ENCODE measurements around the gene ABCC6.

ABCC6 gene

DNA sequence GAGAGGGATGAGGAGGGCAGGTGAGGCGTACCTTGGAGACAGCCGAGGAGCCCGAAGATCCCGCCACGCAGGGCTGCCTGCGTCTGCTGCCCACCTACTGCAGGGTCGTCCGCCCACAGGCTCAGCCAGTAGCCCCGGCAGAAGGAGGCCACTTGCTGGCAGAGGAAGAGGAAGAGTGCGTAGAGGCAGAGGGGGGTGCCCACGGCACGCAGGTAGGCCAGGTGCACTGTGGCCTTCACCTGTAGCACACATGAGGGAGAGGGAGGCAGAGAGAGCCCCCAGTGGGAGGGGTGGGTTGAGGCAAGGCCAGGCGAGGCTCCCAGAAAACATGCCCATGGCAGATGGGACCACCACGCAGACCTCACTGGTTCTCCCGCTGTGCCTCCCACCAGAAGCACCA lies 53.7 kb downstream of the ABCC6 start:
- Histone ChIP-seq H3K27ac (ENCODE audit: insufficient read depth in 1 of 2, low read depth in 1 of 2, low read length in 2 of 2, poor library complexity in 1 of 2, severe bottlenecking in 2 of 2) (no peak overlapping the region), H3K9me3 (ENCODE audit: control extremely low read depth in 1 of 5, control insufficient read depth in 4 of 5, insufficient read depth in 2 of 5, low read depth in 1 of 5, low read length in 4 of 5) (no peaks in the 10 kb centered on the region), H3K4me3 (ENCODE audit: control insufficient read depth in 1 of 7, extremely low read depth in 1 of 7, insufficient read depth in 4 of 7, low read depth in 2 of 7, low read length in 6 of 7) (no peak overlapping the region), H3K27me3 (replicated peaks in 2 of 5; ENCODE audit: control insufficient read depth in 4 of 5, insufficient read depth in 5 of 5, low read length in 4 of 5) (no peaks in the 10 kb centered on the region), H3K36me3 (ENCODE audit: control insufficient read depth in 4 of 4, insufficient read depth in 4 of 4, low read length in 3 of 4) (peaks cover 0 to 3% (median 0%) of the 10 kb centered on the region in 4 experiments), H3K4me1 (ENCODE audit: control extremely low read depth in 1 of 4, control insufficient read depth in 4 of 4, insufficient read depth in 4 of 4, low read length in 3 of 4) (no peaks in the 10 kb centered on the region)
- ChIA-PET POLR2A (no interaction called here), CTCF (no interaction called here)
- no peak for DNase-seq
- 97% methylated on average over 13 of the region's 15 CpGs for WGBS (ENCODE audit: insufficient coverage)

DNA sequence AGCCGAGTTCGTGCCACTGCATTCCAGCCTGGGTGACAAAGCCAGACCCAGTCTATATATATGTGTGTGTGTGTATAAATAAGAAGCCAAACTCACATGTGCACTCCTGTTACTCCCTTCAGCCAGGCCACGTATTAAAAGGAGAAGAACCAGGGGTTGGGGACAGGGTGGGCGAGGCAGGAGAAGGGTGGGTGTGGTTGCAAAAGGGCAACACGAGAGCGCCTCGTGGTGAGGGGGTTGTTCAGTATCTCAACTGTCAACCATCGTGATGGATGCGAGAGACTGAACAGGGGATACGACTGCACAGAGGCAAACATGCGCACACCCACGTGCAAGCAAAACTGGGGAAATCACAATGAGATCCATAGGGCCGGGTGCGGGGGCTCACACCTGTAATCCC lies 54.9 kb downstream of the ABCC6 start:
- Histone ChIP-seq H3K4me3 (ENCODE audit: control insufficient read depth in 1 of 7, extremely low read depth in 1 of 7, insufficient read depth in 4 of 7, low read depth in 2 of 7, low read length in 6 of 7) (no peak overlapping the region), H3K27ac (ENCODE audit: insufficient read depth in 1 of 2, low read depth in 1 of 2, low read length in 2 of 2, poor library complexity in 1 of 2, severe bottlenecking in 2 of 2) (no peak overlapping the region), H3K27me3 (replicated peaks in 2 of 5; ENCODE audit: control insufficient read depth in 4 of 5, insufficient read depth in 5 of 5, low read length in 4 of 5) (no peaks in the 10 kb centered on the region), H3K4me1 (ENCODE audit: control extremely low read depth in 1 of 4, control insufficient read depth in 4 of 4, insufficient read depth in 4 of 4, low read length in 3 of 4) (no peaks in the 10 kb centered on the region), H3K36me3 (ENCODE audit: control insufficient read depth in 4 of 4, insufficient read depth in 4 of 4, low read length in 3 of 4) (peaks cover 0 to 9% (median 0%) of the 10 kb centered on the region in 4 experiments), H3K9me3 (ENCODE audit: control extremely low read depth in 1 of 5, control insufficient read depth in 4 of 5, insufficient read depth in 2 of 5, low read depth in 1 of 5, low read length in 4 of 5) (peaks cover 0 to 5% (median 0%) of the 10 kb centered on the region in 5 experiments)
- CTCF ChIA-PET = no interaction called here
- DNase-seq = no peak
- POLR2A ChIA-PET = no interaction called here
- WGBS (ENCODE audit: insufficient coverage) = 95% methylated on average over 13 of the region's 14 CpGs

DNA sequence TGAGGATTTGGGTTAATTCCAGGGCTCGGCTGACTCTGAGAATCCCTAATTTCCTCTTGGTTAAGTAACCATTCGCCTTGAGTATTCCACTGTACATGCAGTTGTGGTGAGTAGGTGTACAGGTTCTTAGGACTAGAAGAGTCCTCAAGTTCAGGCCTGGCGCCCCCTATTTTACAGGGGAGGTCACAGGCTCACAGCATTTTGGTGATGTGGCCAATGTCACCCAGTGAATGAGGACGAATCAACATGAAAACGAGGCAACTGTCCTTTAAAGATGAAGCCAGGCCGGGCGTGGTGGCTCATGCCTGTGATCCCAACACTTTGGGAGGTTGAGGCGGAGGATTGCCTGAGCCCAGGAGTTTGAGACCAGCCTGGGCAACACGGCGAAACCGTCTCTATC lies 55.4 kb downstream of the ABCC6 start:
- H3K4me3 ChIP-seq (ENCODE audit: control insufficient read depth in 1 of 7, extremely low read depth in 1 of 7, insufficient read depth in 4 of 7, low read depth in 2 of 7, low read length in 6 of 7) = no peak overlapping the region

DNA sequence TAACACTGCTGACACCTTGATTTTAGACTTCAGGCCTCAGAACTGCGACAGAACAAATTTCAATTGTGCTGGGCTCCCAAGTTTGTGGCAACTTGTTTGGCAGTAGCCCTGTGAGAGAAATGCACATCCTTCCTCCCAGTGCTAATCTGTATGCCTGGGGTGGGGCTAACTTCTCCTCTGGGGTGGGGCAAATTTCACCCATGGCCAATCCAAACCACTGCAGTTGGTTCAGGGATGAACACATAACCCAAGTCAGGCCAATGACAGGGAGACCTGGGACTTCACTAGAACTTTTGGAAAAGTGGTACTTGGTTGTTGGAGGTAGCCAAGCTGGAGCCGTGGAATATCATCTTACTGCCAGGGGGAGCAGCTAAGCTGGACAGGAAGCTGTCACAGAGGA lies 56.3 kb downstream of the ABCC6 start:
- DNase-seq = no peak
- ChIA-PET POLR2A (no interaction called here), CTCF (interaction anchor here (1.0 to 1.1 kb wide), 2 partner anchors 8 to 11 kb away, joined by 3 read pairs; no protein-coding TSS in a partner anchor)
- 50% methylated on average over 2 of the region's 2 CpGs for WGBS (ENCODE audit: insufficient coverage)
- no peaks in the 10 kb centered on the region for H3K27me3 ChIP-seq (replicated peaks in 2 of 5; ENCODE audit: control insufficient read depth in 4 of 5, insufficient read depth in 5 of 5, low read length in 4 of 5)
- H3K36me3 ChIP-seq (ENCODE audit: control insufficient read depth in 4 of 4, insufficient read depth in 4 of 4, low read length in 3 of 4) = peaks cover 0 to 18% (median under 1%) of the 10 kb centered on the region in 4 experiments
- H3K9me3 ChIP-seq (ENCODE audit: control extremely low read depth in 1 of 5, control insufficient read depth in 4 of 5, insufficient read depth in 2 of 5, low read depth in 1 of 5, low read length in 4 of 5) = peaks cover 0 to 8% (median 0%) of the 10 kb centered on the region in 5 experiments
- no peak overlapping the region for H3K4me3 ChIP-seq (ENCODE audit: control insufficient read depth in 1 of 7, extremely low read depth in 1 of 7, insufficient read depth in 4 of 7, low read depth in 2 of 7, low read length in 6 of 7)
- no peak overlapping the region for H3K27ac ChIP-seq (ENCODE audit: insufficient read depth in 1 of 2, low read depth in 1 of 2, low read length in 2 of 2, poor library complexity in 1 of 2, severe bottlenecking in 2 of 2)
- H3K4me1 ChIP-seq (ENCODE audit: control extremely low read depth in 1 of 4, control insufficient read depth in 4 of 4, insufficient read depth in 4 of 4, low read length in 3 of 4) = no peaks in the 10 kb centered on the region

More for the DNA sequence above, 55.4 kb downstream of the ABCC6 start:
- Histone ChIP-seq H3K4me1 (ENCODE audit: control extremely low read depth in 1 of 4, control insufficient read depth in 4 of 4, insufficient read depth in 4 of 4, low read length in 3 of 4) (no peaks in the 10 kb centered on the region), H3K36me3 (ENCODE audit: control insufficient read depth in 4 of 4, insufficient read depth in 4 of 4, low read length in 3 of 4) (peaks cover 0 to 11% (median 0%) of the 10 kb centered on the region in 4 experiments), H3K9me3 (ENCODE audit: control extremely low read depth in 1 of 5, control insufficient read depth in 4 of 5, insufficient read depth in 2 of 5, low read depth in 1 of 5, low read length in 4 of 5) (peaks cover 0 to 5% (median 0%) of the 10 kb centered on the region in 5 experiments), H3K27ac (ENCODE audit: insufficient read depth in 1 of 2, low read depth in 1 of 2, low read length in 2 of 2, poor library complexity in 1 of 2, severe bottlenecking in 2 of 2) (no peak overlapping the region), H3K27me3 (replicated peaks in 2 of 5; ENCODE audit: control insufficient read depth in 4 of 5, insufficient read depth in 5 of 5, low read length in 4 of 5) (no peaks in the 10 kb centered on the region)
- DNase-seq = no peak
- ChIA-PET CTCF (no interaction called here), POLR2A (interaction anchor here (0.6 kb wide), 1 partner anchor 33 kb away, joined by 5 read pairs; no protein-coding TSS in a partner anchor)
- WGBS (ENCODE audit: insufficient coverage) = 94% methylated on average over 10 of the region's 11 CpGs

DNA sequence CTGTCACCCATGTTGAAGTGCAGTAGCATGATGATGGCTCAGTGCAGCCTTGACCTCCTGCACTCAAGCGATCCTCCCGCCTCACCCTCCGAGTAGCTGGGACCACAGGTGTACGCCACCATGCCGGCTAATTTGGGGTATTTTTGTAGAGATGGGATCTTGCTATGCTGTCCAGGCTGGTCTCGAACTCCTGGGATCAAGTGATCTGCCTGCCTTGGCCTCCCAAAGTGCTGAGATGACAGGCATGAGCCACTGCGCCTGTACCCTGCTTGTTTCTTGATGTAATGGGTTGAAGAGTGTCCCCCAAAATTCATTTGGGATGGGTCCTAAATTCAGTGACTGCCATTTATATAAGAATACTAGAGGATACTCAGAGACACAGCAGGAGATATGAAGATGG lies 57.2 kb downstream of the ABCC6 start:
- CTCF ChIA-PET = no interaction called here
- POLR2A ChIA-PET = no interaction called here
- DNase-seq = no peak
- Histone ChIP-seq H3K4me1 (ENCODE audit: control extremely low read depth in 1 of 4, control insufficient read depth in 4 of 4, insufficient read depth in 4 of 4, low read length in 3 of 4) (no peaks in the 10 kb centered on the region), H3K4me3 (ENCODE audit: control insufficient read depth in 1 of 7, extremely low read depth in 1 of 7, insufficient read depth in 4 of 7, low read depth in 2 of 7, low read length in 6 of 7) (no peak overlapping the region), H3K9me3 (ENCODE audit: control extremely low read depth in 1 of 5, control insufficient read depth in 4 of 5, insufficient read depth in 2 of 5, low read depth in 1 of 5, low read length in 4 of 5) (peaks cover 0 to 14% (median 2%) of the 10 kb centered on the region in 5 experiments), H3K27ac (ENCODE audit: insufficient read depth in 1 of 2, low read depth in 1 of 2, low read length in 2 of 2, poor library complexity in 1 of 2, severe bottlenecking in 2 of 2) (no peak overlapping the region), H3K27me3 (replicated peaks in 2 of 5; ENCODE audit: control insufficient read depth in 4 of 5, insufficient read depth in 5 of 5, low read length in 4 of 5) (no peaks in the 10 kb centered on the region), H3K36me3 (ENCODE audit: control insufficient read depth in 4 of 4, insufficient read depth in 4 of 4, low read length in 3 of 4) (peaks cover 0 to 20% (median under 1%) of the 10 kb centered on the region in 4 experiments)
- WGBS (ENCODE audit: insufficient coverage) = 71% methylated on average over 4 of the region's 7 CpGs

DNA sequence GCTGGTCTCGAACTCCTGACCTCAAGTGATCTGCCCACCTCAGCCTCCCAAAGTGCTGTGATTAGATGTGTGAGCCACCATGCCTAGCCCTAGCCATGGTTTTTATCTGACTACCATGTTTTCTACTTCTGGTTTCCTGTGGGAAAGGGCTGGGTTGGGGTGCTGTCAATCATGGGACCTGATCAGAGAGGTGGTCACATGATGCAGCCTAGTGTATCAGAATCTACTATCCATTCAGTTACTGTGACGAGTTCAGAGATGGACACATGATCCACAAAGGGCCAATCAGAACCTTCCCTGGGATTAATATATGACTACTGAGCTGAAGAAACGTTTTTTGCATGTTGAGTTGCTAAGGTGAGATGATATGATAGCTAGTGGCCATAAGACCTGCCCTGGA lies 59.1 kb downstream of the ABCC6 start:
- Histone ChIP-seq H3K27ac (ENCODE audit: insufficient read depth in 1 of 2, low read depth in 1 of 2, low read length in 2 of 2, poor library complexity in 1 of 2, severe bottlenecking in 2 of 2) (no peak overlapping the region), H3K9me3 (ENCODE audit: control extremely low read depth in 1 of 5, control insufficient read depth in 4 of 5, insufficient read depth in 2 of 5, low read depth in 1 of 5, low read length in 4 of 5) (peaks cover 0 to 25% (median 10%) of the 10 kb centered on the region in 5 experiments), H3K27me3 (replicated peaks in 2 of 5; ENCODE audit: control insufficient read depth in 4 of 5, insufficient read depth in 5 of 5, low read length in 4 of 5) (no peaks in the 10 kb centered on the region), H3K4me3 (ENCODE audit: control insufficient read depth in 1 of 7, extremely low read depth in 1 of 7, insufficient read depth in 4 of 7, low read depth in 2 of 7, low read length in 6 of 7) (no peak overlapping the region), H3K36me3 (ENCODE audit: control insufficient read depth in 4 of 4, insufficient read depth in 4 of 4, low read length in 3 of 4) (peaks cover 0 to 25% (median under 1%) of the 10 kb centered on the region in 4 experiments), H3K4me1 (ENCODE audit: control extremely low read depth in 1 of 4, control insufficient read depth in 4 of 4, insufficient read depth in 4 of 4, low read length in 3 of 4) (no peaks in the 10 kb centered on the region)
- 96% methylated on average over 3 of the region's 3 CpGs for WGBS (ENCODE audit: insufficient coverage)
- CTCF ChIA-PET = interaction anchor here (0.7 to 1.0 kb wide), 2 partner anchors 11 to 212 kb away, joined by 3 to 4 read pairs; no protein-coding TSS in a partner anchor
- POLR2A ChIA-PET = no interaction called here
- peak in 2 of 3 donors; percentile 30 to 46 for DNase-seq

DNA sequence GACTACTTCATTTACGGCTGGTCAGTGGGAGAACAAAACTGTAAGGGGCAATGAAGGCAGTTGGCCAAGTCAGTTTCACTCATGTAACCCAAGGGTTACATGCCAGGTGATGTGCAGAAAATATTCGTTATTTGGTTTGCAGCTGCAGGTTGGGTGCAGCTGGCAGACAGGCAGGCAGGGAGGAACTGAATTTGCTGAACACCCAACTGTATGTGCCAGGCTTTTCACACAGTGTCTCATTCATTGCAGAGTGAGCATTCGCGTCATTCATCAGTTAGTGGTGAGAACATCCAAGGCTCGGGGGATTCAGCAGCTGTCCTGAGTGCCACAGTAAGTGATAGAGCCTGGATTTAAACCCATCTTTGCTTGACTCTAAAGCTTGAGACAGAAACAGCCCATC lies 59.7 kb downstream of the ABCC6 start:
- 89% methylated on average over 5 of the region's 5 CpGs for WGBS (ENCODE audit: insufficient coverage)
- no peaks in the 10 kb centered on the region for H3K27me3 ChIP-seq (replicated peaks in 2 of 5; ENCODE audit: control insufficient read depth in 4 of 5, insufficient read depth in 5 of 5, low read length in 4 of 5)
- CTCF ChIA-PET = interaction anchor here (1.0 kb wide), 1 partner anchor 10 kb away, joined by 3 read pairs; no protein-coding TSS in a partner anchor
- H3K4me1 ChIP-seq (ENCODE audit: control extremely low read depth in 1 of 4, control insufficient read depth in 4 of 4, insufficient read depth in 4 of 4, low read length in 3 of 4) = no peaks in the 10 kb centered on the region
- H3K9me3 ChIP-seq (ENCODE audit: control extremely low read depth in 1 of 5, control insufficient read depth in 4 of 5, insufficient read depth in 2 of 5, low read depth in 1 of 5, low read length in 4 of 5) = peaks cover 0 to 31% (median 15%) of the 10 kb centered on the region in 5 experiments
- H3K36me3 ChIP-seq (ENCODE audit: control insufficient read depth in 4 of 4, insufficient read depth in 4 of 4, low read length in 3 of 4) = peaks cover 0 to 32% (median under 1%) of the 10 kb centered on the region in 4 experiments
- no peak for DNase-seq
- POLR2A ChIA-PET = no interaction called here
- H3K4me3 ChIP-seq (ENCODE audit: control insufficient read depth in 1 of 7, extremely low read depth in 1 of 7, insufficient read depth in 4 of 7, low read depth in 2 of 7, low read length in 6 of 7) = no peak overlapping the region
- H3K27ac ChIP-seq (ENCODE audit: insufficient read depth in 1 of 2, low read depth in 1 of 2, low read length in 2 of 2, poor library complexity in 1 of 2, severe bottlenecking in 2 of 2) = no peak overlapping the region

Measured in common myeloid progenitor, CD34-positive (primary cell).